Measurements from ENCODE around the gene CREB5.

Gene CREB5

GRCh38 chr7:28872226-28872625, 459.9 kb downstream of the CREB5 start:
- no peak for ATAC-seq
- TF ChIP-seq OSR1 (CRISPR knock-in tag; IDR thresholded peaks at IDR 0.05): no peak
- TF ChIP-seq PPARA (CRISPR knock-in tag; IDR thresholded peaks at IDR 0.05; ENCODE audit: borderline replicate concordance): no peak
- no peak for TF ChIP-seq CSDC2 (CRISPR knock-in tag; IDR thresholded peaks at IDR 0.05)
- TF ChIP-seq TOX (CRISPR knock-in tag; IDR thresholded peaks at IDR 0.05; ENCODE audit: borderline replicate concordance): no peak
- no peak for TF ChIP-seq SNAI2 (CRISPR knock-in tag; IDR thresholded peaks at IDR 0.05)
- TF ChIP-seq GLIS3 (CRISPR knock-in tag; IDR thresholded peaks at IDR 0.05): no peak
- no peak for TF ChIP-seq ZNF565 (CRISPR knock-in tag; conservative IDR thresholded peaks at IDR 0.05; ENCODE audit: low read depth)
- TF ChIP-seq CSRNP3 (CRISPR knock-in tag; IDR thresholded peaks at IDR 0.05): no peak
- no peak for TF ChIP-seq TSHZ2 (CRISPR knock-in tag; IDR thresholded peaks at IDR 0.05)
- TF ChIP-seq POU6F1 (CRISPR knock-in tag; IDR thresholded peaks at IDR 0.05; ENCODE audit: borderline replicate concordance, low read depth): no peak
- TF ChIP-seq ISL1 (CRISPR knock-in tag; IDR thresholded peaks at IDR 0.05): no peak
- TF ChIP-seq ZNF8 (CRISPR knock-in tag; IDR thresholded peaks at IDR 0.05): no peak
- TF ChIP-seq ZNF70 (CRISPR knock-in tag; IDR thresholded peaks at IDR 0.05): no peak
- no peak for TF ChIP-seq TCF4 (CRISPR knock-in tag; IDR thresholded peaks at IDR 0.05; ENCODE audit: borderline replicate concordance)
- TF ChIP-seq ARNTL (CRISPR knock-in tag; IDR thresholded peaks at IDR 0.05; ENCODE audit: borderline replicate concordance, low read depth): no peak
- no peak for TF ChIP-seq RARB (CRISPR knock-in tag; IDR thresholded peaks at IDR 0.05)
- no peak for TF ChIP-seq ESRRG (CRISPR knock-in tag; IDR thresholded peaks at IDR 0.05)
- TF ChIP-seq BACH2 (CRISPR knock-in tag; IDR thresholded peaks at IDR 0.05; ENCODE audit: borderline replicate concordance): no peak
- no peak for TF ChIP-seq CREB5 (CRISPR knock-in tag; IDR thresholded peaks at IDR 0.05; ENCODE audit: low read depth)

GRCh38 chr7:28873365-28873764, 461.0 kb downstream of the CREB5 start:
- no peak for TF ChIP-seq ARNTL (CRISPR knock-in tag; IDR thresholded peaks at IDR 0.05; ENCODE audit: borderline replicate concordance, low read depth)
- no peak for TF ChIP-seq GLIS3 (CRISPR knock-in tag; IDR thresholded peaks at IDR 0.05)
- no peak for TF ChIP-seq ZFP30 (CRISPR knock-in tag; IDR thresholded peaks at IDR 0.05)
- TF ChIP-seq ZFP3 (CRISPR knock-in tag; IDR thresholded peaks at IDR 0.05): no peak
- TF ChIP-seq ZNF565 (CRISPR knock-in tag; conservative IDR thresholded peaks at IDR 0.05; ENCODE audit: low read depth): no peak
- no peak for TF ChIP-seq ZNF70 (CRISPR knock-in tag; IDR thresholded peaks at IDR 0.05)
- TF ChIP-seq TOX (CRISPR knock-in tag; IDR thresholded peaks at IDR 0.05; ENCODE audit: borderline replicate concordance): no peak
- no peak for TF ChIP-seq ISL1 (CRISPR knock-in tag; IDR thresholded peaks at IDR 0.05)
- TF ChIP-seq ZC3H10 (CRISPR knock-in tag; IDR thresholded peaks at IDR 0.05): no peak
- TF ChIP-seq PPARA (CRISPR knock-in tag; IDR thresholded peaks at IDR 0.05; ENCODE audit: borderline replicate concordance): no peak
- no peak for TF ChIP-seq SNAI2 (CRISPR knock-in tag; IDR thresholded peaks at IDR 0.05)
- TF ChIP-seq ESRRG (CRISPR knock-in tag; IDR thresholded peaks at IDR 0.05): no peak
- TF ChIP-seq BACH2 (CRISPR knock-in tag; IDR thresholded peaks at IDR 0.05; ENCODE audit: borderline replicate concordance): no peak
- no peak for ATAC-seq

GRCh38 chr7:28874001-28874400, 461.7 kb downstream of the CREB5 start:
- ATAC-seq: no peak
- TF ChIP-seq RARB (CRISPR knock-in tag; IDR thresholded peaks at IDR 0.05): no peak
- no peak for TF ChIP-seq TCF4 (CRISPR knock-in tag; IDR thresholded peaks at IDR 0.05; ENCODE audit: borderline replicate concordance)
- no peak for TF ChIP-seq ARNTL (CRISPR knock-in tag; IDR thresholded peaks at IDR 0.05; ENCODE audit: borderline replicate concordance, low read depth)
- TF ChIP-seq PPARA (CRISPR knock-in tag; IDR thresholded peaks at IDR 0.05; ENCODE audit: borderline replicate concordance): no peak

All from SK-N-SH treated with all-trans-retinoic acid at 6 μM for 48 hours (cell line).